ENCODE measurements around the gene BBS1. TPM values are rescaled to one million over a fixed set of nuclear protein-coding genes. Genes with fewer than 3 reads are reported as not detected.

BBS1 gene
- total RNA-seq, 1 experiment from 2014 or later = 47.1 TPM

DNA sequence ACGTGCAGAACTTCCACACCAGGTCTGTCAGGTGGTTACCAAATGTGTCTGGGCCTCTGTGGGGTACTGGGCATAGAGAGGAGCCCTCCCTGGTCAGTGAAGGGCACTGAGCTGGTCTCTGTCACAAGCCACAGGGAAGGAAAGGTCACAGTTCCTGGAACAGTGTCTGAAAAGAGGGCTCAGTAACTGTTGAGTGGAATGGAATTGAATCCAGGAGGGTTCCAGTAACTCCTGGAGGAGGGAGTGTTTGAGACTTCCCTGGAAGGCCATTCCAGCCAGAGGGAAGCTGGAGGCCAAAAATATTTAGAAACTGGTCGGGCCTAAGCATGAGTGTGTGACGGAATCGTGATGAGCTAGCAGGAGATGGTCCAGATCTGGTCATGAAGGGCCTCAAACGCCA is 44.2 kb downstream of the BBS1 start:
- Histone ChIP-seq H3K27me3 (replicated peaks; ENCODE audit: control insufficient read depth, insufficient read depth, low read length) (no peaks in the 10 kb centered on the region), H3K9me3 (no peaks in the 10 kb centered on the region), H3K36me3 (ENCODE audit: control insufficient read depth, insufficient read depth, low read length) (no peaks in the 10 kb centered on the region), H3K4me3 (ENCODE audit: low read depth, low read length) (no peak overlapping the region), H3K4me1 (peaks cover 8% of the 10 kb centered on the region; the same call in 1 of the 2 replicates)
- intact Hi-C loops (cut with micrococcal nuclease; ENCODE audit: unreplicated experiment) = no loop called here
- no peaks in the 10 kb centered on the region for H3K9me3 Mint-ChIP-seq (ENCODE audit: unreplicated experiment)
- TF ChIP-seq, protein P1, sequence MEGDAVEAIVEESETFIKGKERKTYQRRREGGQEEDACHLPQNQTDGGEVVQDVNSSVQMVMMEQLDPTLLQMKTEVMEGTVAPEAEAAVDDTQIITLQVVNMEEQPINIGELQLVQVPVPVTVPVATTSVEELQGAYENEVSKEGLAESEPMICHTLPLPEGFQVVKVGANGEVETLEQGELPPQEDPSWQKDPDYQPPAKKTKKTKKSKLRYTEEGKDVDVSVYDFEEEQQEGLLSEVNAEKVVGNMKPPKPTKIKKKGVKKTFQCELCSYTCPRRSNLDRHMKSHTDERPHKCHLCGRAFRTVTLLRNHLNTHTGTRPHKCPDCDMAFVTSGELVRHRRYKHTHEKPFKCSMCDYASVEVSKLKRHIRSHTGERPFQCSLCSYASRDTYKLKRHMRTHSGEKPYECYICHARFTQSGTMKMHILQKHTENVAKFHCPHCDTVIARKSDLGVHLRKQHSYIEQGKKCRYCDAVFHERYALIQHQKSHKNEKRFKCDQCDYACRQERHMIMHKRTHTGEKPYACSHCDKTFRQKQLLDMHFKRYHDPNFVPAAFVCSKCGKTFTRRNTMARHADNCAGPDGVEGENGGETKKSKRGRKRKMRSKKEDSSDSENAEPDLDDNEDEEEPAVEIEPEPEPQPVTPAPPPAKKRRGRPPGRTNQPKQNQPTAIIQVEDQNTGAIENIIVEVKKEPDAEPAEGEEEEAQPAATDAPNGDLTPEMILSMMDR (IDR thresholded peaks at IDR 0.05; ENCODE audit: insufficient read depth in 1 of 2, low read depth in 1 of 2, low read length in 1 of 2, severe bottlenecking in 1 of 2, unreplicated experiment in 1 of 2) = no peak
- DNase-seq = no peak
- no peaks in the 10 kb centered on the region for H3K4me1 Mint-ChIP-seq (ENCODE audit: low read depth, unreplicated experiment)
- CTCF ChIA-PET = interaction anchor here (0.6 kb wide), 1 partner anchor 124 kb away, joined by 4 read pairs; no protein-coding TSS in a partner anchor
- POLR2A ChIA-PET = no interaction called here
- H3K27me3 Mint-ChIP-seq (ENCODE audit: insufficient read depth, unreplicated experiment) = no peaks in the 10 kb centered on the region
- no TSS peak for BruUV-seq (replicated peaks)
- H3K27ac Mint-ChIP-seq (ENCODE audit: unreplicated experiment) = no peak overlapping the region
- H3K4me3 Mint-ChIP-seq (ENCODE audit: unreplicated experiment) = no peak overlapping the region
- no peaks in the 10 kb centered on the region for H3K36me3 Mint-ChIP-seq (ENCODE audit: insufficient read depth, unreplicated experiment)

DNA sequence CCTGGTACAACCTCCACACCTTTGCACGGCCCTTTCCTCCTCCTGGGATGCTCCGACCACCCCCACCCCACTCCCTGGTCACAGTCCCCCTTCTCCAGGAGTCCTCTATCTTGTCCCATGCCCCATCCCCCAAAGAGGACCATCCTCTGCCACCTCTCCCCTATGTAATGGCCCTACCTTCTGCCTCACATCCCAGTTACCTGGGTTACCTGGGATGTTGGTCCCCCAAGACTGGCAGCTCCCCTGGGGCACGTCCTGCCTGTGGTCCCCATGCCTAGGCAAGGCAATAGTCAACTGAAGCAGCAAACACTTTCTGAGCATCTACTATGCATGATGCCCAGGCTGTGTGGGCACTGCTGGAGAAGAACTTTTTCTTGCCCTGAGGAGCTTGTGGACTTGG is 45.0 kb downstream of the BBS1 start:
- Mint-ChIP-seq H3K4me1 (ENCODE audit: low read depth, unreplicated experiment) (no peaks in the 10 kb centered on the region), H3K27me3 (ENCODE audit: insufficient read depth, unreplicated experiment) (no peaks in the 10 kb centered on the region), H3K9me3 (ENCODE audit: unreplicated experiment) (no peaks in the 10 kb centered on the region), H3K27ac (ENCODE audit: unreplicated experiment) (no peak overlapping the region), H3K36me3 (ENCODE audit: insufficient read depth, unreplicated experiment) (no peaks in the 10 kb centered on the region), H3K4me3 (ENCODE audit: unreplicated experiment) (no peak overlapping the region)
- no peak overlapping the region for H3K4me3 ChIP-seq (ENCODE audit: low read depth, low read length)
- TF ChIP-seq, protein P1 (IDR thresholded peaks at IDR 0.05; ENCODE audit: insufficient read depth in 1 of 2, low read depth in 1 of 2, low read length in 1 of 2, severe bottlenecking in 1 of 2, unreplicated experiment in 1 of 2) = no peak
- no peak for DNase-seq
- no TSS peak for BruUV-seq (replicated peaks)
- intact Hi-C loops (cut with micrococcal nuclease; ENCODE audit: unreplicated experiment) = no loop called here
- H3K4me1 ChIP-seq = peaks cover 8% of the 10 kb centered on the region; the same call in 1 of the 2 replicates
- ChIA-PET POLR2A (no interaction called here), CTCF (interaction anchor here (0.6 kb wide), 1 partner anchor 52 kb away, joined by 4 read pairs; no protein-coding TSS in a partner anchor)
- no peaks in the 10 kb centered on the region for H3K27me3 ChIP-seq (replicated peaks; ENCODE audit: control insufficient read depth, insufficient read depth, low read length)
- no peaks in the 10 kb centered on the region for H3K9me3 ChIP-seq
- no peaks in the 10 kb centered on the region for H3K36me3 ChIP-seq (ENCODE audit: control insufficient read depth, insufficient read depth, low read length)

DNA sequence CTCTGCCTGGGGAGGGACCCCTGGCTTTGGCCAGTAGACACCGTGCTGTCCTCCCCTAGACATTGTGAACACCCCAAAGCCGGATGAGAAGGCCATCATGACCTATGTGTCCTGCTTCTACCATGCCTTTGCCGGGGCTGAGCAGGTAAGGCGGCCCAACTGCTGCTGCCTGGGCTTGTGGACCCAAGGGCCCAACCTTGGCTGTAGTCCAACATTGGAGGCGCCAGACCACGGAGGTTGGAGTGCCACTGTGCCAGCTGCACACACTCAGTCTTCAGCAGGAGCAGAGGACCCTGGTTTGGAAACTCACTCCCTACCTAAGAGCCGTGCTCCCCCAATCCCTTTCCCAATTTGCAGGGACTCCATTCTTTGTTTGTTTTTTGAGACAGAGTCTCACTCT is 45.7 kb downstream of the BBS1 start:
- H3K9me3 ChIP-seq = no peaks in the 10 kb centered on the region
- CTCF ChIA-PET = no interaction called here
- H3K4me1 Mint-ChIP-seq (ENCODE audit: low read depth, unreplicated experiment) = no peaks in the 10 kb centered on the region
- H3K36me3 Mint-ChIP-seq (ENCODE audit: insufficient read depth, unreplicated experiment) = no peaks in the 10 kb centered on the region
- no TSS peak for BruUV-seq (replicated peaks)
- H3K4me3 Mint-ChIP-seq (ENCODE audit: unreplicated experiment) = no peak overlapping the region
- H3K4me3 ChIP-seq (ENCODE audit: low read depth, low read length) = no peak overlapping the region
- no peaks in the 10 kb centered on the region for H3K9me3 Mint-ChIP-seq (ENCODE audit: unreplicated experiment)
- no peaks in the 10 kb centered on the region for H3K27me3 Mint-ChIP-seq (ENCODE audit: insufficient read depth, unreplicated experiment)
- H3K27ac Mint-ChIP-seq (ENCODE audit: unreplicated experiment) = no peak overlapping the region
- POLR2A ChIA-PET = no interaction called here
- TF ChIP-seq, protein P1 (IDR thresholded peaks at IDR 0.05; ENCODE audit: insufficient read depth in 1 of 2, low read depth in 1 of 2, low read length in 1 of 2, severe bottlenecking in 1 of 2, unreplicated experiment in 1 of 2) = no peak
- H3K27me3 ChIP-seq (replicated peaks; ENCODE audit: control insufficient read depth, insufficient read depth, low read length) = no peaks in the 10 kb centered on the region
- DNase-seq = no peak
- H3K36me3 ChIP-seq (ENCODE audit: control insufficient read depth, insufficient read depth, low read length) = no peaks in the 10 kb centered on the region
- H3K4me1 ChIP-seq = peaks cover 6% of the 10 kb centered on the region; the same call in 1 of the 2 replicates
- intact Hi-C loops (cut with micrococcal nuclease; ENCODE audit: unreplicated experiment) = no loop called here

Measured in Caco-2 (cell line).